OCI-LY3 (cell line): ENCODE results near the gene PRMT9.

ENCODE experiments used
- H2AFZ ChIP-seq: fragments of 200-600, 300-600 bp; shearing (Covaris generic); 2 replicates; pipeline ENCODE4 v1.6.0; 2014; ENCODE audit warnings: antibody characterized with exemption, low read depth, low read length
- H3K27ac ChIP-seq: fragments of 200-600, 300-600 bp; sonication (generic); 2 replicates; pipeline ENCODE4 v1.5.1; 2014; ENCODE audit warnings: mild to moderate bottlenecking, low read length, moderate library complexity, mixed read lengths
- H3K27me3 ChIP-seq: fragments of 200-600, 300-600 bp; sonication (generic); 2 replicates; pipeline ENCODE4 v1.6.1; 2014; ENCODE audit warnings: low read depth, low read length, mixed read lengths
- H3K36me3 ChIP-seq: fragments of 200-600, 300-600 bp; sonication (generic); replicated peaks from 2 replicates; pipeline ENCODE3; 2014; ENCODE audit warnings: low read depth, low read length, mixed read lengths
- H3K4me1 ChIP-seq: fragments of 300-600, 200-600 bp; sonication (generic); 2 replicates; pipeline ENCODE4 v1.6.1; 2014; ENCODE audit warnings: low read length, mixed read lengths
- H3K4me2 ChIP-seq: fragments of 200-600, 300-600 bp; sonication (generic); 2 replicates; pipeline ENCODE4 v1.6.1; 2014; ENCODE audit warnings: low read length, mixed read lengths
- H3K4me3 ChIP-seq: fragments of 300-600, 200-600 bp; sonication (generic); 2 replicates; pipeline ENCODE4 v1.5.1; 2014; ENCODE audit warnings: antibody characterized with exemption, mild to moderate bottlenecking, low read length, moderate library complexity
- H3K79me2 ChIP-seq: fragments of 300-600, 200-600 bp; shearing (Covaris generic); 2 replicates; pipeline ENCODE4 v1.6.1; 2014; ENCODE audit warnings: mild to moderate bottlenecking, low read length, mixed read lengths
- H3K9ac ChIP-seq: fragments of 300-600, 200-600 bp; shearing (Covaris generic); 2 replicates; pipeline ENCODE4 v1.6.0; 2014; ENCODE audit warnings: mild to moderate bottlenecking, low read length, moderate library complexity
- H3K9me3 ChIP-seq: fragments of 200-600, 300-600 bp; shearing (Covaris generic); 2 replicates; pipeline ENCODE4 v1.6.1; 2014; ENCODE audit warnings: low read length, mixed read lengths; ENCODE audit not compliant: insufficient read depth
- H4K20me1 ChIP-seq: fragments of 200-600, 300-600 bp; sonication (generic); 2 replicates; pipeline ENCODE4 v1.6.1; 2016; ENCODE audit warnings: low read length, mixed read lengths; ENCODE audit not compliant: insufficient read depth
- EZH2phosphoT487 ChIP-seq: fragments of 200-600 bp; shearing (Covaris generic); IDR thresholded peaks from 2 replicates; pipeline ENCODE4 v1.6.1; 2018; ENCODE audit warnings: antibody characterized with exemption, mixed run types, low read depth
- TF ChIP-seq, protein P1 (sequence below): fragments of 200-600, 300-600 bp; sonication (generic); IDR thresholded peaks from 2 replicates; pipeline ENCODE4 v1.5.1; 2014; ENCODE audit warnings: antibody characterized with exemption, low read length, low read depth

The PRMT9 gene

DNA sequence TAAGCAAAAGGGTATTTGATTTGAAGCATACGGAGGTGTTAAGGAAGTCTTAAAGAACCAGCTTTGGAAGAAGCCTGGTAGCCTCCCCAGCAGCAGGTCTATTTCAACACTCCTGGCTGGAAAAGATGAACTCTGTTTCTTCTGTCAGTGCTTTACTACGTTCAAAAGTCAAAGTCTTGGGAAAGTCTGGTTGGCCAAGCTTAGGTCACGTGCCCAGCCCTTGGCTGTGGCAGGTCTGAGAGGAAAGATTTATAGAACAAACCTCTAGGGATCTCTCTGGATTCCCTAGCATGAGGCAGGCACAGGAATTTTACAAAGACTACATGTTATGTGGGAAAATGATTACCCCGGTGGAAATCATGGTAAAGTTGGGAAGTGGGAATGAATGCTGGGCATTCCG is 39.4 kb upstream of the PRMT9 start:
- Histone ChIP-seq H2AFZ (no peak overlapping the region), H3K4me3 (no peak overlapping the region), H3K4me1 (peaks cover 4% of the 10 kb centered on the region; the same call in 1 of the 2 replicates), H3K27ac (no peak overlapping the region), H3K36me3 (no peaks in the 10 kb centered on the region), H3K9me3 (no peaks in the 10 kb centered on the region), H3K4me2 (no peak overlapping the region), H4K20me1 (no peaks in the 10 kb centered on the region), H3K79me2 (no peaks in the 10 kb centered on the region), H3K27me3 (peaks cover 19% of the 10 kb centered on the region), H3K9ac (no peak overlapping the region)
- TF ChIP-seq, protein P1, sequence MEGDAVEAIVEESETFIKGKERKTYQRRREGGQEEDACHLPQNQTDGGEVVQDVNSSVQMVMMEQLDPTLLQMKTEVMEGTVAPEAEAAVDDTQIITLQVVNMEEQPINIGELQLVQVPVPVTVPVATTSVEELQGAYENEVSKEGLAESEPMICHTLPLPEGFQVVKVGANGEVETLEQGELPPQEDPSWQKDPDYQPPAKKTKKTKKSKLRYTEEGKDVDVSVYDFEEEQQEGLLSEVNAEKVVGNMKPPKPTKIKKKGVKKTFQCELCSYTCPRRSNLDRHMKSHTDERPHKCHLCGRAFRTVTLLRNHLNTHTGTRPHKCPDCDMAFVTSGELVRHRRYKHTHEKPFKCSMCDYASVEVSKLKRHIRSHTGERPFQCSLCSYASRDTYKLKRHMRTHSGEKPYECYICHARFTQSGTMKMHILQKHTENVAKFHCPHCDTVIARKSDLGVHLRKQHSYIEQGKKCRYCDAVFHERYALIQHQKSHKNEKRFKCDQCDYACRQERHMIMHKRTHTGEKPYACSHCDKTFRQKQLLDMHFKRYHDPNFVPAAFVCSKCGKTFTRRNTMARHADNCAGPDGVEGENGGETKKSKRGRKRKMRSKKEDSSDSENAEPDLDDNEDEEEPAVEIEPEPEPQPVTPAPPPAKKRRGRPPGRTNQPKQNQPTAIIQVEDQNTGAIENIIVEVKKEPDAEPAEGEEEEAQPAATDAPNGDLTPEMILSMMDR, result no peak
- TF ChIP-seq EZH2phosphoT487, result no peak

DNA sequence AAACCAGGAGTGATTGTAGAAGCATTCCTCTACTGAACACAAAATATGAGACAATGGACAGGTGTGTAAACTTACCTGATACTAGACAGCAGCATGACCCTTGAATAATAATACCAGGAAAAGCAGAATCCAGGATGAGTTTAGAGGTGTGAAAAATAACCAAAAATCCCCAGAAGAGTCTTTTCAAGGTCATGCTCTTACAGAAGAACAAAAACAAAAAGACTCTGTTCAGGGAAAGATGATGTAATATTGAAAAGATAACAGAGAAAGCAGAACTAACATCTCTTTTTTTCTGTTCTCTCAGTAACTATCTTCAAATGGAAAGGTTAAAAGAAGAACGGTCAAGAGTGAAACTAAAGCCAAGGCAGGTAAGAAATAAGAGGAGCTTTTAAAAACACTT is 33.9 kb upstream of the PRMT9 start:
- peaks cover 15% of the 10 kb centered on the region for H3K27me3 ChIP-seq
- no peak for TF ChIP-seq EZH2phosphoT487
- TF ChIP-seq, protein P1, result no peak
- H3K4me1 ChIP-seq, result peaks cover 16% of the 10 kb centered on the region

DNA sequence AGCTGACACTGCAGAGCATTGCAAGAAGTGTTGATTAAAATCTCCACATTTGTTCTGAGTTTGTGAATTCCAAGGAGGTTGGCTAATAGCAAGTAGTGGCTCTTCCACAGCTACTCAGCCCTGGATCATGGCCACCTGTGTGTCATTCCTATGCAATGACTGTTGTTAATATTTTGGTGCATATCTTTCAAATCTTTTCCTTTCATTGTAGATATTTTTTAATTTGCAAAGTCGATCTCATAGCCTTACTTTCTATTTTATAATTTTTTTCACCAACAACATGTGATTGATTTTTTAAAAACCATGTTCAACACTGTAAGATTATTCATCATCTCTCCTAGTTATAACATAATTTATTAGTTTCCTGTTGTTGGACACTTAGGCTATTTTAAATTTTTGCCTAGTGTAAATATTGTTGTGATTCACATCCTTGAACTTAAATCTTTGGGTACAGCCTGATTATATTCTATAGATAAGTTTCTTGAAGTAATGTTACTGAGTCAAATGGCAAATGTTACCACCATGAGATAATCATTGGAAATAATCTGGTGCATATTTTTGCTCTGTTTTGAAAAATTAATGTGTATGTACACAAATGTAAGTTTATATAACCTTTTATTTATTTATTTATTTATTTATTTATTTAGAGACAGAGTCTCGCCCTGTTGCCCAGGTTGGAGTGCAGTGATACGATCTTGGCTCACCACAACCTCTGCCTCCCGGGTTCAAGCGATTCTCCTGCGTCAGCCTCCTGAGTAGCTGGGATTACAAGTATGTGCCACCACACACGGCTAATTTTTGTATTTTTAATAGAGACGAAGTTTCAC is 30.8 kb upstream of the PRMT9 start:
- Histone ChIP-seq H3K27ac (no peak overlapping the region), H3K9me3 (no peaks in the 10 kb centered on the region), H3K36me3 (no peaks in the 10 kb centered on the region), H2AFZ (no peak overlapping the region), H3K4me2 (no peak overlapping the region), H3K27me3 (peaks cover 21% of the 10 kb centered on the region), H3K4me3 (no peak overlapping the region), H3K4me1 (peaks cover 26% of the 10 kb centered on the region), H4K20me1 (no peaks in the 10 kb centered on the region), H3K79me2 (no peaks in the 10 kb centered on the region), H3K9ac (no peak overlapping the region)
- TF ChIP-seq, protein P1, result no peak
- TF ChIP-seq EZH2phosphoT487, result no peak

More for the DNA sequence above, 33.9 kb upstream of the PRMT9 start:
- Histone ChIP-seq H3K36me3 (no peaks in the 10 kb centered on the region), H3K79me2 (no peaks in the 10 kb centered on the region), H4K20me1 (no peaks in the 10 kb centered on the region), H3K4me3 (peak overlapping the region; percentile 15), H3K9ac (no peak overlapping the region), H3K9me3 (no peaks in the 10 kb centered on the region), H2AFZ (no peak overlapping the region), H3K27ac (no peak overlapping the region), H3K4me2 (peak overlapping the region; percentile 44)

DNA sequence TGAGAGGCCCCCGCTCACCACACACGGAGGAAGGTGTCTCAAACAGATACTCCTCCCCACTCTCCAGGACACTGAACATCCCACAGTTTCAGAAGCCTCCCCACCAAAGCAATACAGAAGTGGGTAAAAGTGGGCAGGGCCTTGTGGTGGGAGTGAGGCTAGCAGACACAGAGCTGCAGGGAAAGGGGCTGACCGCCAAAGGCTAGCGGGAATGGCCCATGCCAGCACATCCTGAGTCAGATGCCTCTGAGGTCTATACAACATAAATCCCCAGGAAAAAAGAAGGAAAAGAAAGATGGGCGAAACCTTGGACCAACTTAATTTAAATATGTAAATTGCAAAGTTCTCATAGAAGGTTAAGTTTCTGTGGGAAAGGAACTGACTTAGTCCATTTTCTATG is 26.0 kb upstream of the PRMT9 start:
- no peak overlapping the region for H3K27ac ChIP-seq
- H2AFZ ChIP-seq, result peak overlapping the region; percentile 55; the same call in 1 of the 2 replicates
- peaks cover 6% of the 10 kb centered on the region for H3K27me3 ChIP-seq
- peaks cover 37% of the 10 kb centered on the region for H3K4me1 ChIP-seq
- H3K79me2 ChIP-seq, result no peaks in the 10 kb centered on the region
- TF ChIP-seq EZH2phosphoT487, result no peak
- TF ChIP-seq, protein P1, result no peak
- H3K4me3 ChIP-seq, result peak overlapping the region; percentile 40
- no peak overlapping the region for H3K9ac ChIP-seq
- H3K9me3 ChIP-seq, result no peaks in the 10 kb centered on the region
- peak overlapping the region; percentile 66 for H3K4me2 ChIP-seq
- H4K20me1 ChIP-seq, result no peaks in the 10 kb centered on the region
- no peaks in the 10 kb centered on the region for H3K36me3 ChIP-seq
